Jurkat, Clone E6-1 (cell line): ENCODE data around the gene RASA1.

Experiments
- DNase-seq: peaks from one replicate; pipeline ENCODE4 v3.0.0-alpha.2; 2011; ENCODE audit warnings: low read depth, low spot score
- H3K4me3 ChIP-seq: 2 replicates; pipeline ENCODE4 v1.5.1; 2011; ENCODE audit warnings: mild to moderate bottlenecking, low read length, control low read depth, moderate library complexity

The RASA1 gene

GRCh38 chr5:87392801-87393200 is 125.1 kb downstream of the RASA1 start:
- no peak overlapping the region for H3K4me3 ChIP-seq
- no peak for DNase-seq

- no peak for DNase-seq
- H3K4me3 ChIP-seq: no peak overlapping the region
These were observed 125.6 kb downstream of the RASA1 start for GRCh38 chr5:87393331-87393730.

GRCh38 chr5:87394411-87395165 is 126.9 kb downstream of the RASA1 start:
- H3K4me3 ChIP-seq: no peak overlapping the region
- DNase-seq: no peak

- no peak overlapping the region for H3K4me3 ChIP-seq
These were observed 131.4 kb downstream of the RASA1 start for GRCh38 chr5:87398981-87399614.

GRCh38 chr5:87399720-87400119 is 132.0 kb downstream of the RASA1 start:
- no peak overlapping the region for H3K4me3 ChIP-seq
- DNase-seq: no peak

More at GRCh38 chr5:87398981-87399614, 131.4 kb downstream of the RASA1 start:
- no peak for DNase-seq

- peak; percentile 35 for DNase-seq
- no peak overlapping the region for H3K4me3 ChIP-seq
These were observed 132.7 kb downstream of the RASA1 start for GRCh38 chr5:87400305-87400899.

GRCh38 chr5:87401626-87402025 is 133.9 kb downstream of the RASA1 start:
- DNase-seq: no peak

GRCh38 chr5:87403409-87403808 is 135.7 kb downstream of the RASA1 start:
- DNase-seq: no peak
- no peak overlapping the region for H3K4me3 ChIP-seq

More at GRCh38 chr5:87401626-87402025, 133.9 kb downstream of the RASA1 start:
- no peak overlapping the region for H3K4me3 ChIP-seq

GRCh38 chr5:87403899-87404298 is 136.2 kb downstream of the RASA1 start:
- no peak overlapping the region for H3K4me3 ChIP-seq
- DNase-seq: no peak

- no peak for DNase-seq
These were observed 136.7 kb downstream of the RASA1 start for GRCh38 chr5:87404359-87404758.

GRCh38 chr5:87405472-87406155 is 137.9 kb downstream of the RASA1 start:
- H3K4me3 ChIP-seq: no peak overlapping the region
- DNase-seq: no peak

More at GRCh38 chr5:87404359-87404758, 136.7 kb downstream of the RASA1 start:
- no peak overlapping the region for H3K4me3 ChIP-seq

- H3K4me3 ChIP-seq: no peak overlapping the region
- no peak for DNase-seq
These were observed 140.5 kb downstream of the RASA1 start for GRCh38 chr5:87408204-87408603.

GRCh38 chr5:87410931-87411330 is 143.2 kb downstream of the RASA1 start:
- no peak for DNase-seq
- H3K4me3 ChIP-seq: no peak overlapping the region

- DNase-seq: no peak
These were observed 143.9 kb downstream of the RASA1 start for GRCh38 chr5:87411586-87411972.

GRCh38 chr5:87411973-87412629 is 144.4 kb downstream of the RASA1 start:
- DNase-seq: peak; percentile 8
- peak overlapping the region; percentile 93 for H3K4me3 ChIP-seq

More at GRCh38 chr5:87411586-87411972, 143.9 kb downstream of the RASA1 start:
- H3K4me3 ChIP-seq: peak overlapping the region; percentile 93

- DNase-seq: peak; percentile 98
- H3K4me3 ChIP-seq: peak within 1 kb of the TSS; percentile 93
These were observed 145.1 kb downstream of the RASA1 start, which contains the start of gene CCNH for GRCh38 chr5:87412630-87413342. TSS of gene CCNH (minus strand) at chr5:87412930. CDS start at chr5:87412794, 136 bp downstream.

GRCh38 chr5:87413343-87413645 is 145.6 kb downstream of the RASA1 start:
- peak overlapping the region; percentile 93 for H3K4me3 ChIP-seq
- peak; percentile 5 for DNase-seq

GRCh38 chr5:87418506-87418905 is 150.8 kb downstream of the RASA1 start:
- H3K4me3 ChIP-seq: no peak overlapping the region
- no peak for DNase-seq

GRCh38 chr5:87421307-87421706 is 153.6 kb downstream of the RASA1 start:
- no peak overlapping the region for H3K4me3 ChIP-seq
- DNase-seq: no peak
